B cell (primary cell): ENCODE measurements around the gene EEF1AKMT3. TPM values are rescaled to one million over a fixed set of nuclear protein-coding genes. Genes with fewer than 3 reads are reported as not detected.

Experiments used
- ATAC-seq: fragments of 200-7000 bp; cut with Tn5 transposase; one replicate; pipeline ENCODE4 v1.10.0; 2021; ENCODE audit warnings: low read depth, mild to moderate bottlenecking, moderate number of reproducible peaks, moderate library complexity
- CTCF ChIA-PET: fragments of 350-600 bp; sonication (Branson Sonifier 250); formaldehyde crosslinking; loops from one replicate; lab custom pipeline; 2021; ENCODE audit warnings: antibody characterized with exemption, inconsistent platforms; lab: Charles Lee
- POLR2A ChIA-PET: fragments of 350-600 bp; sonication (Branson Sonifier 250); formaldehyde crosslinking; loops from one replicate; lab custom pipeline; 2021; ENCODE audit warnings: antibody characterized with exemption; lab: Charles Lee
- DNase-seq: peaks from one replicate; pipeline ENCODE4 v3.0.0; 2013
- H2AFZ ChIP-seq: 2 replicates; pipeline ENCODE4 v1.6.1; 2012; ENCODE audit warnings: mild to moderate bottlenecking, low read depth, low read length; ENCODE audit not compliant: insufficient read depth, poor library complexity, severe bottlenecking
- H3K27ac ChIP-seq, 2 donors: 1 replicate in 1 of 2; 2 replicates in 1 of 2; pipeline ENCODE4 v1.5.1; 2012 to 2013; ENCODE audit warnings: low read length in 2 of 2, mild to moderate bottlenecking in 2 of 2, moderate library complexity in 1 of 2
- H3K27me3 ChIP-seq, 4 experiments: fragments of 200-600 bp in 1 of 4; sonication (generic) in 1 of 4; replicated peaks in 1 of 4; 1 replicate in 2 of 4; 2 replicates in 2 of 4; pipeline versions ENCODE4 v1.6.1 to v1.7.0; 2013 to 2016; ENCODE audit warnings: low read length in 3 of 4, mild to moderate bottlenecking in 2 of 4, mixed read lengths in 1 of 4, moderate library complexity in 1 of 4; ENCODE audit not compliant: insufficient read depth in 4 of 4, control insufficient read depth in 3 of 4; ENCODE audit errors: control extremely low read depth in 1 of 4
- H3K36me3 ChIP-seq, 2 experiments: replicated peaks in 1 of 2; 1 replicate in 1 of 2; 2 replicates in 1 of 2; pipeline versions ENCODE4 v1.6.1 to v1.7.1; 2013; ENCODE audit warnings: low read length in 1 of 2; ENCODE audit not compliant: insufficient read depth in 2 of 2, control insufficient read depth in 1 of 2; ENCODE audit errors: control extremely low read depth in 1 of 2, extremely low read depth in 1 of 2
- H3K4me1 ChIP-seq, 2 donors: fragments of 200-600 bp in 1 of 2; sonication (generic) in 1 of 2; 1 replicate in 1 of 2; 2 replicates in 1 of 2; pipeline versions ENCODE4 v1.5.1 to v1.6.1; 2013 to 2017; ENCODE audit warnings: low read length in 2 of 2; ENCODE audit not compliant: control insufficient read depth in 2 of 2, insufficient read depth in 2 of 2
- H3K4me2 ChIP-seq: replicated peaks from 2 replicates; pipeline ENCODE3; 2012; ENCODE audit warnings: mild to moderate bottlenecking, low read depth, low read length; ENCODE audit not compliant: poor library complexity, severe bottlenecking
- H3K4me3 ChIP-seq, 5 experiments: fragments of 200-600 bp in 1 of 5; sonication (generic) in 1 of 5; 1 replicate in 3 of 5; 2 replicates in 2 of 5; pipeline versions ENCODE4 v1.5.1 to v1.7.0; 2011 to 2016; ENCODE audit warnings: low read length in 4 of 5, mild to moderate bottlenecking in 4 of 5, low read depth in 2 of 5, control low read depth in 1 of 5, moderate library complexity in 1 of 5; ENCODE audit not compliant: insufficient read depth in 1 of 5; ENCODE audit errors: control extremely low read depth in 1 of 5, extremely low read depth in 1 of 5
- H3K79me2 ChIP-seq: fragments of 200-600 bp; sonication (generic); one replicate; pipeline ENCODE4 v1.6.0; 2016; ENCODE audit warnings: low read length; ENCODE audit not compliant: control insufficient read depth, insufficient read depth
- H3K9ac ChIP-seq: fragments of 200-600 bp; sonication (generic); 2 replicates; pipeline ENCODE4 v1.6.1; 2017; ENCODE audit warnings: mild to moderate bottlenecking, low read length, moderate library complexity
- H3K9me3 ChIP-seq, 3 donors: one replicate each; pipeline versions ENCODE4 v1.6.1 to v1.7.1; 2013; ENCODE audit warnings: low read length in 2 of 3; ENCODE audit not compliant: control insufficient read depth in 2 of 3, insufficient read depth in 1 of 3; ENCODE audit errors: control extremely low read depth in 1 of 3
- H4K20me1 ChIP-seq: 2 replicates; pipeline ENCODE4 v1.6.0; 2012; ENCODE audit warnings: mild to moderate bottlenecking, low read length; ENCODE audit not compliant: insufficient read depth, control insufficient read depth, poor library complexity, severe bottlenecking
- H3K27ac Mint-ChIP-seq: one replicate; pipeline ENCODE4 v1.8.0; 2021; ENCODE audit warnings: mixed read lengths
- H3K27me3 Mint-ChIP-seq: one replicate; pipeline ENCODE4 v1.8.0; 2021; ENCODE audit warnings: mixed read lengths
- H3K4me1 Mint-ChIP-seq: one replicate; pipeline ENCODE4 v1.8.0; 2021; ENCODE audit warnings: mixed read lengths
- H3K4me3 Mint-ChIP-seq: one replicate; pipeline ENCODE4 v1.8.0; 2021; ENCODE audit warnings: mixed read lengths
- H3K9me3 Mint-ChIP-seq: one replicate; pipeline ENCODE4 v1.8.0; 2022; ENCODE audit warnings: mixed read lengths; ENCODE audit not compliant: insufficient read depth
- EZH2 ChIP-seq: IDR thresholded peaks from 2 replicates; pipeline ENCODE4 v1.6.1; 2012; ENCODE audit warnings: borderline replicate concordance, low read depth, mild to moderate bottlenecking, moderate library complexity, low read length; ENCODE audit not compliant: insufficient read depth, poor library complexity, severe bottlenecking
- WGBS: methylation state at CpG from one replicate; pipeline ENCODE4 v1.1.5; 2013; ENCODE audit warnings: missing lambda C conversion rate; ENCODE audit not compliant: insufficient coverage; 5-methylcytosine and 5-hydroxymethylcytosine counted together
- intact Hi-C: fragments of 100-400 bp; cut with micrococcal nuclease; formaldehyde crosslinking; loops from one replicate; pipeline ENCODE4 v1.10.0; 2022
- polyA plus RNA-seq: library from polyadenylated mRNA; depleted of rRNA; stranded (reverse); fragments of >200 nt; gene quantifications from 2 replicates; pipeline ENCODE4 v1.2.3, GENCODE V29; 2012
- total RNA-seq, 2 donors: library from RNA; stranded (reverse); fragments of 120-200 nt in 1 of 2; gene quantifications; 1 replicate in 1 of 2; 2 replicates in 1 of 2; pipeline versions ENCODE4 v1.2.3 to v1.2.4, GENCODE V29; 2013 to 2022
- TF ChIP-seq, protein P1 (sequence below): fragments of 200-600 bp; IDR thresholded peaks from one replicate; pipeline ENCODE4 v1.8.0; 2022; ENCODE audit warnings: antibody characterized with exemption, mild to moderate bottlenecking

The EEF1AKMT3 gene
- total and polyA plus RNA-seq, 2 donors (not counting 1 experiment from before 2014, with no cell fraction given), result 0.89 to 1.3 TPM

DNA sequence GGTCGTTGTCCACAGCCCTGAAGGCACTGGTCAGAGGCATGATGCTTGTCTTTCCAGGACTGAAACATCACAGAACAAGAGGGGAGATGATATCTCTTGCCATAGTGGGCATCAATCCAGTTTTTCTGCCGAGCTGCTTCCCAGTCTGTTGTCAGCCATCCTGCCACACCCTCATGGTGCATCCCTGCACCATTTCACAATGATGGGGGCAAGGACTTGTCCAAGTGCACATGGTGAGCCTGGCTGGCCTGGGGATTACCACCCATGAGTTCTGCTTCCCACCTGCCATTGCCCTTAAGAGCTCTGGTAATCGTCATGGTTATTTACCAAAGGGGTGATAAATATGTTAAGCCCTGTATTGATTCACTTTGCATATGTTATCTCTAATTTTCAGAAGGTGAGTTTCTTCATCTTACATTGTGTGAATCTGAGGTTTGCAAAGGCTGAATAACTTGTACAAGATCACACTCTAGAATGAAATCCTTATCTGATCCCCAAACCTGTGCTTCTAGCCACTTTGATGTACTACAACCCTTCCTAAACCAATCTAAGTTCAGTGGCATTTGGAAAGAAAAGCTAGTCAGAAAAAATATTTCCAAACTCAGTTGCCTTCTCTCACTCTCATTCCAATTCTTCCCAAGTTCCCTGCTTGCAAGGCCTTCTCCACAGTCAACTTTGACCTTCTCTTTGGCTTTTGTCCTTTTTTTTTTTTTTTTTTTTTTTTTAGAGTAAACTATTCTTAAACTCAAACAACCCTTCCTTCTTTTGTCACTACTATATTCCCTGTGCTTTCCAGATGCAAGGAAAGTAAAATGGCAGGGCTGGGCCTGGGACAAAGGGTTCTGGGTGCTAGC is 43.8 kb downstream of the EEF1AKMT3 start:
- POLR2A ChIA-PET, result no interaction called here
- Histone ChIP-seq H3K4me3 (no peak overlapping the region), H3K27ac (no peak overlapping the region), H3K36me3 (peaks cover 0 to 4% of the 10 kb centered on the region in 2 experiments), H3K79me2 (no peaks in the 10 kb centered on the region), H3K9me3 (no peaks in the 10 kb centered on the region), H3K27me3 (no peaks in the 10 kb centered on the region), H3K4me2 (no peak overlapping the region), H4K20me1 (peaks cover 3% of the 10 kb centered on the region), H2AFZ (no peak overlapping the region), H3K9ac (no peak overlapping the region), H3K4me1 (no peaks in the 10 kb centered on the region)
- WGBS, result 88% methylated on average over 2 of the region's 3 CpGs
- Mint-ChIP-seq H3K27me3 (no peaks in the 10 kb centered on the region), H3K9me3 (no peaks in the 10 kb centered on the region), H3K4me3 (no peak overlapping the region), H3K4me1 (no peaks in the 10 kb centered on the region), H3K27ac (peak overlapping the region; percentile 32)
- DNase-seq, result no peak
- ATAC-seq, result no peak
- CTCF ChIA-PET, result interaction anchor here (0.7 kb wide), 1 partner anchor 20 kb away, joined by 4 read pairs; no protein-coding TSS in a partner anchor
- intact Hi-C loops, result no loop called here
- TF ChIP-seq, protein P1, sequence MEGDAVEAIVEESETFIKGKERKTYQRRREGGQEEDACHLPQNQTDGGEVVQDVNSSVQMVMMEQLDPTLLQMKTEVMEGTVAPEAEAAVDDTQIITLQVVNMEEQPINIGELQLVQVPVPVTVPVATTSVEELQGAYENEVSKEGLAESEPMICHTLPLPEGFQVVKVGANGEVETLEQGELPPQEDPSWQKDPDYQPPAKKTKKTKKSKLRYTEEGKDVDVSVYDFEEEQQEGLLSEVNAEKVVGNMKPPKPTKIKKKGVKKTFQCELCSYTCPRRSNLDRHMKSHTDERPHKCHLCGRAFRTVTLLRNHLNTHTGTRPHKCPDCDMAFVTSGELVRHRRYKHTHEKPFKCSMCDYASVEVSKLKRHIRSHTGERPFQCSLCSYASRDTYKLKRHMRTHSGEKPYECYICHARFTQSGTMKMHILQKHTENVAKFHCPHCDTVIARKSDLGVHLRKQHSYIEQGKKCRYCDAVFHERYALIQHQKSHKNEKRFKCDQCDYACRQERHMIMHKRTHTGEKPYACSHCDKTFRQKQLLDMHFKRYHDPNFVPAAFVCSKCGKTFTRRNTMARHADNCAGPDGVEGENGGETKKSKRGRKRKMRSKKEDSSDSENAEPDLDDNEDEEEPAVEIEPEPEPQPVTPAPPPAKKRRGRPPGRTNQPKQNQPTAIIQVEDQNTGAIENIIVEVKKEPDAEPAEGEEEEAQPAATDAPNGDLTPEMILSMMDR, result no peak
- TF ChIP-seq EZH2, result no peak

- ATAC-seq (no peak), DNase-seq (no peak)
- Mint-ChIP-seq H3K9me3 (no peaks in the 10 kb centered on the region), H3K27me3 (no peaks in the 10 kb centered on the region), H3K4me1 (no peaks in the 10 kb centered on the region), H3K27ac (no peak overlapping the region), H3K4me3 (no peak overlapping the region)
- H3K4me3 ChIP-seq, result no peak overlapping the region
- no peak overlapping the region for H3K9ac ChIP-seq
- POLR2A ChIA-PET, result no interaction called here
- intact Hi-C loops, result no loop called here
- no peak overlapping the region for H2AFZ ChIP-seq
- H3K9me3 ChIP-seq, result no peaks in the 10 kb centered on the region
- H3K79me2 ChIP-seq, result no peaks in the 10 kb centered on the region
- CTCF ChIA-PET, result interaction anchor here (2.3 to 2.7 kb wide), 2 partner anchors 13 to 16 kb away, joined by 9 read pairs; no protein-coding TSS in a partner anchor
- peaks cover 6% of the 10 kb centered on the region for H4K20me1 ChIP-seq
- H3K4me1 ChIP-seq, result no peaks in the 10 kb centered on the region
- H3K27me3 ChIP-seq, result no peaks in the 10 kb centered on the region
- H3K36me3 ChIP-seq, result peaks cover 0 to 10% of the 10 kb centered on the region in 2 experiments
- TF ChIP-seq, protein P1, result no peak
- no peak for TF ChIP-seq EZH2
- H3K27ac ChIP-seq, result no peak overlapping the region
- no CpG with 5 or more reads among the region's 5 CpGs for WGBS
- H3K4me2 ChIP-seq, result no peak overlapping the region
Observed at GRCh38 chr12:57816855-57817151, 44.4 kb downstream of the EEF1AKMT3 start.
